Esophagus squamous epithelium (tissue), 5 donors: ENCODE measurements around the gene GOLGA2. TPM values are rescaled to one million over a fixed set of nuclear protein-coding genes. Genes with fewer than 3 reads are reported as not detected.

ENCODE experiments used
- DNase-seq: peaks from one replicate; lab custom pipeline; 2025; lab: John Stamatoyannopoulos, UW
- H3K27ac ChIP-seq, 4 donors: fragments of 200-600 bp; sonication (generic); one replicate each; pipeline ENCODE4 v1.5.1; 2016 to 2019; ENCODE audit warnings: mild to moderate bottlenecking in 1 of 4
- H3K27me3 ChIP-seq, 4 donors: fragments of 200-600 bp; sonication (generic); 1 replicate in 3 of 4; 2 replicates in 1 of 4; pipeline versions ENCODE4 v1.5.1 to v1.6.0; 2017 to 2021; ENCODE audit warnings: antibody characterized with exemption in 1 of 4
- H3K36me3 ChIP-seq, 3 donors: fragments of 200-600 bp; sonication (generic); one replicate each; pipeline ENCODE4 v1.5.1; 2016 to 2019
- H3K4me1 ChIP-seq, 3 donors: fragments of 200-600 bp; sonication (generic); one replicate each; pipeline ENCODE4 v1.5.1; 2017 to 2019
- H3K4me3 ChIP-seq, 4 donors: fragments of 200-600 bp; sonication (generic); 1 replicate in 3 of 4; 2 replicates in 1 of 4; pipeline ENCODE4 v1.5.1; 2016 to 2019; ENCODE audit warnings: mild to moderate bottlenecking in 2 of 4, moderate library complexity in 1 of 4
- H3K9me3 ChIP-seq, 3 donors: fragments of 200-600 bp; sonication (generic); one replicate each; pipeline ENCODE4 v1.5.1; 2016 to 2019
- POLR2A ChIP-seq, 4 donors: fragments of 450-650 bp; IDR thresholded peaks; one replicate each; pipeline ENCODE4 v1.6.1; 2017; ENCODE audit warnings: antibody characterized with exemption in 4 of 4, mild to moderate bottlenecking in 4 of 4, moderate library complexity in 3 of 4
- WGBS, 2 donors: methylation state at CpG; one replicate each; pipeline ENCODE4 v1.1.5; 2018; 5-methylcytosine and 5-hydroxymethylcytosine counted together
- intact Hi-C: fragments of 100-400 bp; cut with DNase I; formaldehyde crosslinking; loops from one replicate; pipeline ENCODE4 v1.15.0; 2022
- total RNA-seq, 4 donors: library from RNA; depleted of rRNA; stranded (reverse); fragments of >200 nt; gene quantifications; one replicate each; pipeline ENCODE4 v1.1.0, GENCODE V29; 2016
- TF ChIP-seq, protein P1 (sequence below), 6 experiments: fragments of 450-650 bp in 4 of 6; fragments of 200-600 bp in 2 of 6; sonication (generic) in 2 of 6; IDR thresholded peaks; one replicate each; pipeline ENCODE4 v1.5.1; 2016 to 2019; ENCODE audit warnings: antibody characterized with exemption in 6 of 6, mild to moderate bottlenecking in 4 of 6, moderate library complexity in 4 of 6
- donor health status: DM: yes; HTN: yes; CAD: no.

GOLGA2 gene
- total RNA-seq, 4 donors from 2014 or later = 76.1 to 92.0 (median 89.2) TPM

DNA sequence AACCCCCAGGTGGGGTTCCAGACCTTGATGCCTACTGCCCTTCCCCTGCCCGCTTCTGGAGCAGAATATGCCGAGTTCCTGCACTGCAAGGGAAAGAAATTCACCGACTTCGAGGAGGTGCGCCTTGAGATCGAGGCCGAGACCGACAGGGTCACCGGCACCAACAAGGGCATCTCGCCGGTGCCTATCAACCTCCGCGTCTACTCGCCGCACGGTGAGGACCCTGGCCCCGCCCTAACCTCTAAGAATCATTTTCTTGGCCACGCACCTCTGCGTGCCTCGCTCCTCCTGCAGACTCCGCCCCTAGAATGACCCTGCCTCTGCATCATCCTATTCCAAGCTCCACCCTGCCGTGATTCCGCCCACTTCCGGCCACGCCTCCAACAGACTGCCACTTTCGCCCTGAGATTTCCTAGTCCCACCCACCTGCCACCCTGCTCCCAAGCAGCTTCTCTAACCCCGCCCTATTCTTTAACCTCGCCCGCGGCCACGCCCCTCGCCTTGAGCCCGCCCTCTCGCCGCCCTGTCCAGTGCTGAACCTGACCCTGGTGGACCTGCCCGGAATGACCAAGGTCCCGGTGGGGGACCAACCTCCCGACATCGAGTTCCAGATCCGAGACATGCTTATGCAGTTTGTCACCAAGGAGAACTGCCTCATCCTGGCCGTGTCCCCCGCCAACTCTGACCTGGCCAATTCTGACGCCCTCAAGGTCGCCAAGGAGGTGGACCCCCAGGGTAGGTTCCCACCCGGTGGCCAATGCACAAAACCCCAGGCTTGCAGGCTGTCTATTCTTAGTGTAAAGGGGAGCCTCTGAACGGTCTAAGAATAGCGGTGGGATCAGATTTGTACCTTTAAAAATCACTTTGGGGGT is 57.1 kb downstream of the GOLGA2 start:
- Histone ChIP-seq H3K4me3 (peak overlapping the region; percentile 24 to 65 (median 36)), H3K27me3 (no peaks in the 10 kb centered on the region), H3K27ac (peak overlapping the region; percentile 7 to 64 (median 58)), H3K36me3 (peaks cover 0 to 6% (median 0%) of the 10 kb centered on the region in 3 donors), H3K4me1 (peaks cover 13 to 35% (median 14%) of the 10 kb centered on the region in 3 donors), H3K9me3 (no peaks in the 10 kb centered on the region)
- peak in 1 of 4 donors; percentile 16 for TF ChIP-seq POLR2A (IDR thresholded peaks at IDR 0.05)
- TF ChIP-seq, protein P1, sequence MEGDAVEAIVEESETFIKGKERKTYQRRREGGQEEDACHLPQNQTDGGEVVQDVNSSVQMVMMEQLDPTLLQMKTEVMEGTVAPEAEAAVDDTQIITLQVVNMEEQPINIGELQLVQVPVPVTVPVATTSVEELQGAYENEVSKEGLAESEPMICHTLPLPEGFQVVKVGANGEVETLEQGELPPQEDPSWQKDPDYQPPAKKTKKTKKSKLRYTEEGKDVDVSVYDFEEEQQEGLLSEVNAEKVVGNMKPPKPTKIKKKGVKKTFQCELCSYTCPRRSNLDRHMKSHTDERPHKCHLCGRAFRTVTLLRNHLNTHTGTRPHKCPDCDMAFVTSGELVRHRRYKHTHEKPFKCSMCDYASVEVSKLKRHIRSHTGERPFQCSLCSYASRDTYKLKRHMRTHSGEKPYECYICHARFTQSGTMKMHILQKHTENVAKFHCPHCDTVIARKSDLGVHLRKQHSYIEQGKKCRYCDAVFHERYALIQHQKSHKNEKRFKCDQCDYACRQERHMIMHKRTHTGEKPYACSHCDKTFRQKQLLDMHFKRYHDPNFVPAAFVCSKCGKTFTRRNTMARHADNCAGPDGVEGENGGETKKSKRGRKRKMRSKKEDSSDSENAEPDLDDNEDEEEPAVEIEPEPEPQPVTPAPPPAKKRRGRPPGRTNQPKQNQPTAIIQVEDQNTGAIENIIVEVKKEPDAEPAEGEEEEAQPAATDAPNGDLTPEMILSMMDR (IDR thresholded peaks at IDR 0.05) = no peak
- WGBS, 2 donors = 8 to 13% methylated on average over 32 of the region's 47 CpGs
- peak; percentile 52 for DNase-seq
- intact Hi-C loops = no loop called here

DNA sequence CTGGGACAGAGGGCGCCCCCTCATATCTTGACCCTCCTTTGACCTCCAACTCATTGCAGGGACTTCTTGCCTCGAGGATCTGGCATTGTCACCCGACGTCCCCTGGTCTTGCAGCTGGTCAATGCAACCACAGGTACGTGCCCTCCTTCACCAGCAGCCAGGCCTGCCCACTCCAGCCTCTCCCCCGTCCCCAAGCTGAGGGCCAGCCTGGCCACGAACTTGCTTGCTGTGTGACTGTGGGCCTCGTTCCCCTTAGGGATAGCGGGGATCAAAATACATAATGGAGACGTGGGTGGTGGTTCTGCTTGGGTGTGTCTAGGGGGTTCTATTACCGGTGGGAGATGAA is 57.7 kb downstream of the GOLGA2 start:
- no peak for DNase-seq
- Histone ChIP-seq H3K9me3 (no peaks in the 10 kb centered on the region), H3K27ac (peak overlapping the region; percentile 7 to 64 (median 58)), H3K4me1 (peaks cover 13 to 35% (median 14%) of the 10 kb centered on the region in 3 donors), H3K36me3 (peaks cover 0 to 6% (median 0%) of the 10 kb centered on the region in 3 donors), H3K27me3 (no peaks in the 10 kb centered on the region), H3K4me3 (peak overlapping the region; percentile 24 to 65 (median 36))
- no peak for TF ChIP-seq POLR2A (IDR thresholded peaks at IDR 0.05)
- TF ChIP-seq, protein P1 (IDR thresholded peaks at IDR 0.05) = no peak
- 72 to 80% methylated on average over 1 to 6 of the region's 11 CpGs for WGBS, 2 donors
- intact Hi-C loops = no loop called here

DNA sequence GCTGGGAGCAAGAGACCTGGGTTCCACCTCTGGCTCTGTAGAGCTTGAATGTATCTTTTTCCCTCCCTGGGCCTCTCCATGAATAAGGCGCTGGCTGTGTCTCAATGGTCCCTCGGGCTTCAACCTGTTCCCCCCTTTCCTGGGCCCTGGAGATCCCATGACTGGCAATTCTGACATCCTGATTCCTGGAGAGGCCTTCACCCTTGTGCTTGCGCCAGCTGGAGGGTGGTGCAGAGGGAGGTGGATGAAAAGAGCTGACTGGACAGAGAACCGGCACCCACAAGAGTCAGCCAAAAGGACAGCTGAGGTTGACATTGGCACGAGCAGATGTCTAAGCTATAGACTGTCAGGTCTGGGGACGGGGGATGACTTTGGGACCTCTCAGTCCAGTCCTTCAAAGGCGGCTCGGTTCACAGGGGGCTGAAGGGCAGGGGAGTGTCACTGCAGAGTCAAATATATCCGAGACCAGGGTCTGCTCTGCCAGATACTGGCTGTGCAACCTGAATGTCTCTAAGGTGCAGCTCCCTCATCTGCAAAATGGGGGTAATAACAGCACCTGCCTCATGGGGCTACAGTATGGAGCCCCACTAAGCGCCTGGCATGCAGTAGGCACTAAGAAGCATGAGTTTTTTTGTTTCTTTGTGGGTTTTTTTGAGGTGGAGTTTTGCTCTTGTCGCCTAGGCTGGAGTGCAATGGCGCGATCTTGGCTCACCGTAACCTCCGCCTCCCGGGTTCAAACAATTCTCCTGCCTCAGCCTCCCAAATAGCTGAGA is 58.8 kb downstream of the GOLGA2 start:
- H3K36me3 ChIP-seq = no peaks in the 10 kb centered on the region
- no peak for DNase-seq
- intact Hi-C loops = no loop called here
- H3K27ac ChIP-seq = peak overlapping the region in 3 of 4 donors; percentile 11 to 80 (median 62)
- H3K9me3 ChIP-seq = no peaks in the 10 kb centered on the region
- H3K4me3 ChIP-seq = no peak overlapping the region
- WGBS, 2 donors = 82 to 92% methylated on average over 10 to 12 of the region's 16 CpGs
- H3K27me3 ChIP-seq = no peaks in the 10 kb centered on the region
- TF ChIP-seq POLR2A (IDR thresholded peaks at IDR 0.05) = no peak
- TF ChIP-seq, protein P1 (IDR thresholded peaks at IDR 0.05) = no peak
- peaks cover 13 to 35% (median 14%) of the 10 kb centered on the region in 3 donors for H3K4me1 ChIP-seq

DNA sequence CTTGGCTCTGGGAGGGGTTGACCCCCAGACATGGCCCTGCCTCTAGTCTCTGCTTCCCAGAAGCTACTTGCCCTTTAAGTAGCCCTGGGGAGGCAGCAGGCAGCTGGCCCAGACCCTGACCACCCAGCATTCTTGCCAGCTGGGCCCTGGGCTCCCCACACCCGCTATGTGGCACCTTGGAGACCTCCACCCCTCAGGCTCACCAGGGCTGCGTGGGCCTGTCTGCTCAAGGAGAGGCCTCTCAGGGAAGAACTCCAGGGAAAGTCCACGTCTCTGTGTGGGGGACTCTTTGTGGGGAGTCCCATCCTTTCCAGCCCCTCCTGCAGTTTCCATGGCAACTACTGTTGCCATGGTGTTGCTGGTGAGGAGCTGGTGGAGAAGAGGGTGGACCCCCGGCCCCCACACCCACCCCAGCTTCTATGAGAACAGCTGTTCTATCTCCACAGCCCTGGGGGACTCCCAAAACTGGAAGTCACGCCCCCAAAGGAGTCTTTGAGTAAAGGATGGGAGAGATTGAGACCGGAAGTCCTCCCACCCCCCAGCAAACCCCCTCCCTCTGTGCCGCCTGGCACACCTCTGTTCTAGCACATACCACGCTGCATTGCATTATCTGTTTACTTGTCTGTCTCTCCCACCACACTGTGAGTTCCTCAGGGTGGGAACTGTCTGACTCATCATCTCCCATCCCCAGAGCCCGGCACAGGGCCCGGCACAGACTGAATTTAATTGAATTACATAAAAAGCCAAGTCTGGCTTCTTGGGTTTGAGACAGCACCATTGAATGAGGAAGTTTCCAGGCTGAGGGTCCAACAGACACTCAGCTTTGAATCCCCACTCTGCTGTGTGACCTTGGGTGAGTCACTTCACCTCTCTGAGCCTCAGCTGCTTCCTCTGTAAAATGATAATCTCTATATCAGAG is 60.1 kb downstream of the GOLGA2 start:
- Histone ChIP-seq H3K27ac (peak overlapping the region; percentile 49 to 80 (median 62)), H3K4me1 (peaks cover 13 to 45% (median 14%) of the 10 kb centered on the region in 3 donors), H3K27me3 (no peaks in the 10 kb centered on the region), H3K4me3 (no peak overlapping the region), H3K9me3 (no peaks in the 10 kb centered on the region), H3K36me3 (no peaks in the 10 kb centered on the region)
- intact Hi-C loops = no loop called here
- DNase-seq = no peak
- no peak for TF ChIP-seq POLR2A (IDR thresholded peaks at IDR 0.05)
- TF ChIP-seq, protein P1 (IDR thresholded peaks at IDR 0.05) = no peak
- WGBS, 2 donors = 42 to 49% methylated on average over 5 to 6 of the region's 10 CpGs
